HEK293 (cell line): ENCODE measurements around the gene KHDRBS2.

Experiments used
- SALL2 ChIP-seq: fragments of 450-650 bp; formaldehyde crosslinking; IDR thresholded peaks from 2 replicates; pipeline ENCODE4 v1.5.0; 2017; ENCODE audit warnings: missing biosample characterization, mild to moderate bottlenecking, missing genetic modification characterization, borderline replicate concordance
- ZNF16 ChIP-seq: fragments of 450-650 bp; formaldehyde crosslinking; IDR thresholded peaks from 2 replicates; pipeline ENCODE4 v1.5.1; 2016; ENCODE audit warnings: low read depth, missing biosample characterization, missing genetic modification characterization
- ZNF24 ChIP-seq: fragments of 450-650 bp; formaldehyde crosslinking; IDR thresholded peaks from 2 replicates; pipeline ENCODE4 v1.5.1; 2016; ENCODE audit warnings: missing biosample characterization, missing genetic modification characterization
- ZNF274 ChIP-seq, 2 experiments: fragments of 200-500 bp in 1 of 2; fragments of 450-650 bp in 1 of 2; sonication (Bioruptor generic) in 1 of 2; formaldehyde crosslinking in 1 of 2; IDR thresholded peaks; 2 replicates each; pipeline versions ENCODE4 v1.5.1 to v1.6.1; 2014 to 2016; ENCODE audit warnings: borderline replicate concordance in 1 of 2, inconsistent platforms in 1 of 2, low read length in 1 of 2, missing biosample characterization in 1 of 2, missing genetic modification characterization in 1 of 2
- ZNF423 ChIP-seq: fragments of 450-650 bp; formaldehyde crosslinking; IDR thresholded peaks from 2 replicates; pipeline ENCODE4 v1.5.1; 2016; ENCODE audit warnings: missing biosample characterization, missing genetic modification characterization
- ZNF530 ChIP-seq: fragments of 450-650 bp; formaldehyde crosslinking; IDR thresholded peaks from 2 replicates; pipeline ENCODE4 v1.5.1; 2016; ENCODE audit warnings: low read depth, missing biosample characterization, missing genetic modification characterization
- ZNF596 ChIP-seq: fragments of 450-650 bp; IDR thresholded peaks from 2 replicates; pipeline ENCODE4 v1.5.0; 2018; ENCODE audit warnings: missing biosample characterization, mild to moderate bottlenecking, missing genetic modification characterization, moderate library complexity
- TF ChIP-seq, protein P1 (sequence below): fragments of 450-650 bp; formaldehyde crosslinking; IDR thresholded peaks from 2 replicates; pipeline ENCODE4 v1.5.1; 2016; ENCODE audit warnings: missing biosample characterization, missing genetic modification characterization
- TF ChIP-seq, protein P2 (sequence below): fragments of 450-650 bp; formaldehyde crosslinking; IDR thresholded peaks from 2 replicates; pipeline ENCODE4 v1.5.1; 2016; ENCODE audit warnings: missing biosample characterization, missing genetic modification characterization
- TF ChIP-seq, protein P3 (sequence below): fragments of 450-650 bp; formaldehyde crosslinking; IDR thresholded peaks from 2 replicates; pipeline ENCODE4 v1.5.1; 2016; ENCODE audit warnings: missing biosample characterization, missing genetic modification characterization
- TF ChIP-seq, protein P4 (sequence below): fragments of 450-650 bp; IDR thresholded peaks from 2 replicates; pipeline ENCODE4 v1.5.1; 2018; ENCODE audit warnings: missing biosample characterization, missing genetic modification characterization

DNA sequence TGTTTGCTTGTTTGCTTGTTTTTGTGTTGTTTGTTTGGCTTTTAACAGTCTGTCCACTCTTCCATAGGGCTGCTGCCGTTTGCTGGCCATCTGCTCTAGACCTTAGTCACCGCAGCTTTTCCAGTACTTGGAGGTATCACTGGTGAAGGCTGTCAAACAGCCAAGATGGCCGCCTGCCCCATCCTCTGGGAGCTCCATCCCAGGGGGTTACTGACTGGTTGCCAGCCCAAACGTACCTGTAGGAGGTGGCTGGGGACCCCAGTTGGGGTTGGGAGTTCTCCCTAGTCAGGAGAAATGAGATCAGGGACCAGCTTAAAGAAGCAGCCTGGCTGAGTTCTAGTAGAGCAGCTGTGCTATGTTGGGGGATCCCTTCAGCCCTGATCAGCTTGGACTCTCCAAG is 418.4 kb downstream of the KHDRBS2 start:
- TF ChIP-seq, protein P1, sequence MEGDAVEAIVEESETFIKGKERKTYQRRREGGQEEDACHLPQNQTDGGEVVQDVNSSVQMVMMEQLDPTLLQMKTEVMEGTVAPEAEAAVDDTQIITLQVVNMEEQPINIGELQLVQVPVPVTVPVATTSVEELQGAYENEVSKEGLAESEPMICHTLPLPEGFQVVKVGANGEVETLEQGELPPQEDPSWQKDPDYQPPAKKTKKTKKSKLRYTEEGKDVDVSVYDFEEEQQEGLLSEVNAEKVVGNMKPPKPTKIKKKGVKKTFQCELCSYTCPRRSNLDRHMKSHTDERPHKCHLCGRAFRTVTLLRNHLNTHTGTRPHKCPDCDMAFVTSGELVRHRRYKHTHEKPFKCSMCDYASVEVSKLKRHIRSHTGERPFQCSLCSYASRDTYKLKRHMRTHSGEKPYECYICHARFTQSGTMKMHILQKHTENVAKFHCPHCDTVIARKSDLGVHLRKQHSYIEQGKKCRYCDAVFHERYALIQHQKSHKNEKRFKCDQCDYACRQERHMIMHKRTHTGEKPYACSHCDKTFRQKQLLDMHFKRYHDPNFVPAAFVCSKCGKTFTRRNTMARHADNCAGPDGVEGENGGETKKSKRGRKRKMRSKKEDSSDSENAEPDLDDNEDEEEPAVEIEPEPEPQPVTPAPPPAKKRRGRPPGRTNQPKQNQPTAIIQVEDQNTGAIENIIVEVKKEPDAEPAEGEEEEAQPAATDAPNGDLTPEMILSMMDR (tag by site-specific recombination), result no peak
- TF ChIP-seq, protein P2, sequence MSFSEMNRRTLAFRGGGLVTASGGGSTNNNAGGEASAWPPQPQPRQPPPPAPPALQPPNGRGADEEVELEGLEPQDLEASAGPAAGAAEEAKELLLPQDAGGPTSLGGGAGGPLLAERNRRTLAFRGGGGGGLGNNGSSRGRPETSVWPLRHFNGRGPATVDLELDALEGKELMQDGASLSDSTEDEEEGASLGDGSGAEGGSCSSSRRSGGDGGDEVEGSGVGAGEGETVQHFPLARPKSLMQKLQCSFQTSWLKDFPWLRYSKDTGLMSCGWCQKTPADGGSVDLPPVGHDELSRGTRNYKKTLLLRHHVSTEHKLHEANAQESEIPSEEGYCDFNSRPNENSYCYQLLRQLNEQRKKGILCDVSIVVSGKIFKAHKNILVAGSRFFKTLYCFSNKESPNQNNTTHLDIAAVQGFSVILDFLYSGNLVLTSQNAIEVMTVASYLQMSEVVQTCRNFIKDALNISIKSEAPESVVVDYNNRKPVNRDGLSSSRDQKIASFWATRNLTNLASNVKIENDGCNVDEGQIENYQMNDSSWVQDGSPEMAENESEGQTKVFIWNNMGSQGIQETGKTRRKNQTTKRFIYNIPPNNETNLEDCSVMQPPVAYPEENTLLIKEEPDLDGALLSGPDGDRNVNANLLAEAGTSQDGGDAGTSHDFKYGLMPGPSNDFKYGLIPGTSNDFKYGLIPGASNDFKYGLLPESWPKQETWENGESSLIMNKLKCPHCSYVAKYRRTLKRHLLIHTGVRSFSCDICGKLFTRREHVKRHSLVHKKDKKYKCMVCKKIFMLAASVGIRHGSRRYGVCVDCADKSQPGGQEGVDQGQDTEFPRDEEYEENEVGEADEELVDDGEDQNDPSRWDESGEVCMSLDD (tag by site-specific recombination), result no peak
- TF ChIP-seq ZNF274 (IDR thresholded peaks at IDR 0.05; ENCODE audit: low read length) (no peak), ZNF274 (tag by site-specific recombination; IDR thresholded peaks at IDR 0.05; ENCODE audit: borderline replicate concordance) (no peak), ZNF596 (tag by site-specific recombination) (no peak), ZNF24 (no peak), ZNF530 (no peak), ZNF423 (tag by site-specific recombination) (no peak), SALL2 (no peak), ZNF16 (tag by site-specific recombination) (no peak)
- TF ChIP-seq, protein P3, sequence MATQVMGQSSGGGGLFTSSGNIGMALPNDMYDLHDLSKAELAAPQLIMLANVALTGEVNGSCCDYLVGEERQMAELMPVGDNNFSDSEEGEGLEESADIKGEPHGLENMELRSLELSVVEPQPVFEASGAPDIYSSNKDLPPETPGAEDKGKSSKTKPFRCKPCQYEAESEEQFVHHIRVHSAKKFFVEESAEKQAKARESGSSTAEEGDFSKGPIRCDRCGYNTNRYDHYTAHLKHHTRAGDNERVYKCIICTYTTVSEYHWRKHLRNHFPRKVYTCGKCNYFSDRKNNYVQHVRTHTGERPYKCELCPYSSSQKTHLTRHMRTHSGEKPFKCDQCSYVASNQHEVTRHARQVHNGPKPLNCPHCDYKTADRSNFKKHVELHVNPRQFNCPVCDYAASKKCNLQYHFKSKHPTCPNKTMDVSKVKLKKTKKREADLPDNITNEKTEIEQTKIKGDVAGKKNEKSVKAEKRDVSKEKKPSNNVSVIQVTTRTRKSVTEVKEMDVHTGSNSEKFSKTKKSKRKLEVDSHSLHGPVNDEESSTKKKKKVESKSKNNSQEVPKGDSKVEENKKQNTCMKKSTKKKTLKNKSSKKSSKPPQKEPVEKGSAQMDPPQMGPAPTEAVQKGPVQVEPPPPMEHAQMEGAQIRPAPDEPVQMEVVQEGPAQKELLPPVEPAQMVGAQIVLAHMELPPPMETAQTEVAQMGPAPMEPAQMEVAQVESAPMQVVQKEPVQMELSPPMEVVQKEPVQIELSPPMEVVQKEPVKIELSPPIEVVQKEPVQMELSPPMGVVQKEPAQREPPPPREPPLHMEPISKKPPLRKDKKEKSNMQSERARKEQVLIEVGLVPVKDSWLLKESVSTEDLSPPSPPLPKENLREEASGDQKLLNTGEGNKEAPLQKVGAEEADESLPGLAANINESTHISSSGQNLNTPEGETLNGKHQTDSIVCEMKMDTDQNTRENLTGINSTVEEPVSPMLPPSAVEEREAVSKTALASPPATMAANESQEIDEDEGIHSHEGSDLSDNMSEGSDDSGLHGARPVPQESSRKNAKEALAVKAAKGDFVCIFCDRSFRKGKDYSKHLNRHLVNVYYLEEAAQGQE, result no peak
- TF ChIP-seq, protein P4, sequence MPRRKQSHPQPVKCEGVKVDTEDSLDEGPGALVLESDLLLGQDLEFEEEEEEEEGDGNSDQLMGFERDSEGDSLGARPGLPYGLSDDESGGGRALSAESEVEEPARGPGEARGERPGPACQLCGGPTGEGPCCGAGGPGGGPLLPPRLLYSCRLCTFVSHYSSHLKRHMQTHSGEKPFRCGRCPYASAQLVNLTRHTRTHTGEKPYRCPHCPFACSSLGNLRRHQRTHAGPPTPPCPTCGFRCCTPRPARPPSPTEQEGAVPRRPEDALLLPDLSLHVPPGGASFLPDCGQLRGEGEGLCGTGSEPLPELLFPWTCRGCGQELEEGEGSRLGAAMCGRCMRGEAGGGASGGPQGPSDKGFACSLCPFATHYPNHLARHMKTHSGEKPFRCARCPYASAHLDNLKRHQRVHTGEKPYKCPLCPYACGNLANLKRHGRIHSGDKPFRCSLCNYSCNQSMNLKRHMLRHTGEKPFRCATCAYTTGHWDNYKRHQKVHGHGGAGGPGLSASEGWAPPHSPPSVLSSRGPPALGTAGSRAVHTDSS, result no peak
